Stomach (tissue), 9 donors: ENCODE results near the gene NMNAT2. TPM values are rescaled to one million over a fixed set of nuclear protein-coding genes. Genes with fewer than 3 reads are reported as not detected.

ENCODE experiments used
- DNase-seq, 2 donors: peaks; one replicate each; pipeline versions ENCODE4 v3.0.0 to v3.0.0-alpha.2; 2013 to 2019
- H3K27ac ChIP-seq, 5 donors: fragments of 200-600 bp in 4 of 5; sonication (generic) in 4 of 5; one replicate each; pipeline ENCODE4 v1.5.1; 2013 to 2019; ENCODE audit warnings: mild to moderate bottlenecking in 1 of 5, moderate library complexity in 1 of 5
- H3K27me3 ChIP-seq, 3 donors: fragments of 200-600 bp; sonication (generic); one replicate each; pipeline ENCODE4 v1.5.1; 2017 to 2019; ENCODE audit warnings: mixed run types in 1 of 3
- H3K36me3 ChIP-seq, 4 donors: fragments of 200-600 bp; sonication (generic); 1 replicate in 3 of 4; 2 replicates in 1 of 4; pipeline ENCODE4 v1.5.1; 2016 to 2019
- H3K4me1 ChIP-seq, 4 donors: fragments of 200-600 bp; sonication (generic); one replicate each; pipeline ENCODE4 v1.5.1; 2016 to 2019
- H3K4me3 ChIP-seq, 4 donors: fragments of 200-600 bp; sonication (generic) in 3 of 4; one replicate each; pipeline ENCODE4 v1.5.1; 2016 to 2019; ENCODE audit warnings: mild to moderate bottlenecking in 1 of 4
- H3K9me3 ChIP-seq, 4 donors: fragments of 200-600 bp; sonication (generic); one replicate each; pipeline ENCODE4 v1.5.1; 2016 to 2019
- EP300 ChIP-seq: sonication (generic); formaldehyde crosslinking; IDR thresholded peaks from one replicate; pipeline ENCODE4 v1.6.1; 2017; ENCODE audit warnings: antibody characterized with exemption
- POLR2A ChIP-seq, 4 donors: fragments of 450-650 bp; IDR thresholded peaks; one replicate each; pipeline ENCODE4 v1.6.1; 2016; ENCODE audit warnings: antibody characterized with exemption in 4 of 4, control low read depth in 2 of 4, mild to moderate bottlenecking in 1 of 4, moderate library complexity in 1 of 4
- POLR2AphosphoS5 ChIP-seq, 3 donors: sonication (generic); formaldehyde crosslinking; IDR thresholded peaks; one replicate each; pipeline ENCODE4 v1.6.1; 2016; ENCODE audit warnings: antibody characterized with exemption in 3 of 3
- WGBS, 5 donors: extraction: QIAGEN DNeasy Blood & Tissue Kit in 3 of 5; methylation state at CpG; one replicate each; pipeline versions ENCODE4 v1.1.5 to v1.1.7; 2013 to 2018; 5-methylcytosine and 5-hydroxymethylcytosine counted together
- intact Hi-C: fragments of 100-400 bp; cut with DNase I; formaldehyde crosslinking; loops from one replicate; pipeline ENCODE4 v1.15.1; 2023; ENCODE audit warnings: low total_unique reads
- polyA plus RNA-seq, 3 donors: library from polyadenylated mRNA; stranded (reverse); fragments of 200-250 nt; gene quantifications; one replicate each; pipeline ENCODE4 v1.2.3, GENCODE V29; 2013
- total RNA-seq, 5 donors: library from RNA; depleted of rRNA; stranded (reverse); fragments of >200 nt; gene quantifications; one replicate each; pipeline versions ENCODE4 v1.1.0 to v1.2.3, GENCODE V29; 2014 to 2016
- TF ChIP-seq, protein P1 (sequence below), 7 experiments: fragments of 450-650 bp in 4 of 7; fragments of 200-600 bp in 3 of 7; sonication (generic) in 3 of 7; IDR thresholded peaks; one replicate each; pipeline ENCODE4 v1.5.1; 2016 to 2019; ENCODE audit warnings: antibody characterized with exemption in 7 of 7, control low read depth in 2 of 7, mild to moderate bottlenecking in 1 of 7
- donor health status: healthy with polysubstance abuse.
- donor health status: Bipolar disorder and iron deficiency.
- donor health status: healthy.

Gene NMNAT2
- total and polyA plus RNA-seq, 8 donors, result 0.06 to 1.3 (median 0.51) TPM; not detected in 2

- intact Hi-C loops, result no loop called here
- H3K4me3 ChIP-seq, result no peak overlapping the region
- H3K4me1 ChIP-seq, result peaks cover 0 to 25% (median 6%) of the 10 kb centered on the region in 4 donors
- H3K27me3 ChIP-seq, result no peaks in the 10 kb centered on the region
- H3K36me3 ChIP-seq, result no peaks in the 10 kb centered on the region
- H3K27ac ChIP-seq, result peak overlapping the region in 1 of 5 donors; percentile 24
- no peaks in the 10 kb centered on the region for H3K9me3 ChIP-seq
- DNase-seq, result no peak
- TF ChIP-seq POLR2A (IDR thresholded peaks at IDR 0.05) (no peak), POLR2AphosphoS5 (IDR thresholded peaks at IDR 0.05) (no peak), EP300 (no peak)
- TF ChIP-seq, protein P1, sequence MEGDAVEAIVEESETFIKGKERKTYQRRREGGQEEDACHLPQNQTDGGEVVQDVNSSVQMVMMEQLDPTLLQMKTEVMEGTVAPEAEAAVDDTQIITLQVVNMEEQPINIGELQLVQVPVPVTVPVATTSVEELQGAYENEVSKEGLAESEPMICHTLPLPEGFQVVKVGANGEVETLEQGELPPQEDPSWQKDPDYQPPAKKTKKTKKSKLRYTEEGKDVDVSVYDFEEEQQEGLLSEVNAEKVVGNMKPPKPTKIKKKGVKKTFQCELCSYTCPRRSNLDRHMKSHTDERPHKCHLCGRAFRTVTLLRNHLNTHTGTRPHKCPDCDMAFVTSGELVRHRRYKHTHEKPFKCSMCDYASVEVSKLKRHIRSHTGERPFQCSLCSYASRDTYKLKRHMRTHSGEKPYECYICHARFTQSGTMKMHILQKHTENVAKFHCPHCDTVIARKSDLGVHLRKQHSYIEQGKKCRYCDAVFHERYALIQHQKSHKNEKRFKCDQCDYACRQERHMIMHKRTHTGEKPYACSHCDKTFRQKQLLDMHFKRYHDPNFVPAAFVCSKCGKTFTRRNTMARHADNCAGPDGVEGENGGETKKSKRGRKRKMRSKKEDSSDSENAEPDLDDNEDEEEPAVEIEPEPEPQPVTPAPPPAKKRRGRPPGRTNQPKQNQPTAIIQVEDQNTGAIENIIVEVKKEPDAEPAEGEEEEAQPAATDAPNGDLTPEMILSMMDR (IDR thresholded peaks at IDR 0.05), result no peak
These were observed 117.8 kb downstream of the NMNAT2 start for GRCh38 chr1:183300395-183300794.

DNA sequence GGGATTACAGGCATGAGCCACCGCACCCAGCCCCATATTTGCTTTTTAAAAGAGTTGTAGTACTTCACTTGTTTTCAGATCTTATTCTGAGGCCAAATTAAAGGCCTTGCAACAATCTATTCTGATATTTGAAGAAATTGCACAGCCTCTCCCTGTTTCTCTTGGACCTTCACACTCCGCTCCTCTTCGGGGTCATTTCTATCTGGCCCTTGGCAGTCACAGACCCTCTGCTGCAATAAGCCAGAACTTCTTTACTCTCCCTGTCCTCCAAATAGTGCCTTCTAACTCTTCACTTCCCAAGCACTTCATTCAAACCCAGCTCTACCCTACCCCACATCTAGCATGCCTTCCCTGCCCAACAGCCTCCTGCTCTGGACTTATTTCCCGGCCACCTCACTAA is 121.4 kb downstream of the NMNAT2 start:
- Histone ChIP-seq H3K4me1 (peaks cover 0 to 14% (median 0%) of the 10 kb centered on the region in 4 donors), H3K9me3 (no peaks in the 10 kb centered on the region), H3K4me3 (no peak overlapping the region), H3K36me3 (no peaks in the 10 kb centered on the region), H3K27me3 (no peaks in the 10 kb centered on the region), H3K27ac (peak overlapping the region in 1 of 5 donors; percentile 22)
- intact Hi-C loops, result no loop called here
- TF ChIP-seq EP300, result no peak
- no peak for TF ChIP-seq POLR2A (IDR thresholded peaks at IDR 0.05)
- no peak for TF ChIP-seq POLR2AphosphoS5 (IDR thresholded peaks at IDR 0.05)
- TF ChIP-seq, protein P1 (IDR thresholded peaks at IDR 0.05), result no peak
- DNase-seq, result no peak
- WGBS, 5 donors, result 84 to 95% (median 89%) methylated on average over 4 of the region's 4 CpGs

GRCh38 chr1:183295521-183295920 is 122.7 kb downstream of the NMNAT2 start:
- no peak overlapping the region for H3K27ac ChIP-seq
- TF ChIP-seq EP300 (no peak), POLR2AphosphoS5 (IDR thresholded peaks at IDR 0.05) (no peak), POLR2A (IDR thresholded peaks at IDR 0.05) (no peak)
- TF ChIP-seq, protein P1 (IDR thresholded peaks at IDR 0.05), result no peak
- H3K4me3 ChIP-seq, result no peak overlapping the region
- no peaks in the 10 kb centered on the region for H3K9me3 ChIP-seq
- no peak for DNase-seq
- intact Hi-C loops, result no loop called here
- 58 to 65% (median 60%) methylated on average over 5 of the region's 5 CpGs for WGBS, 5 donors
- peaks cover 0 to 14% (median 0%) of the 10 kb centered on the region in 4 donors for H3K4me1 ChIP-seq
- H3K27me3 ChIP-seq, result no peaks in the 10 kb centered on the region
- H3K36me3 ChIP-seq, result no peaks in the 10 kb centered on the region

DNA sequence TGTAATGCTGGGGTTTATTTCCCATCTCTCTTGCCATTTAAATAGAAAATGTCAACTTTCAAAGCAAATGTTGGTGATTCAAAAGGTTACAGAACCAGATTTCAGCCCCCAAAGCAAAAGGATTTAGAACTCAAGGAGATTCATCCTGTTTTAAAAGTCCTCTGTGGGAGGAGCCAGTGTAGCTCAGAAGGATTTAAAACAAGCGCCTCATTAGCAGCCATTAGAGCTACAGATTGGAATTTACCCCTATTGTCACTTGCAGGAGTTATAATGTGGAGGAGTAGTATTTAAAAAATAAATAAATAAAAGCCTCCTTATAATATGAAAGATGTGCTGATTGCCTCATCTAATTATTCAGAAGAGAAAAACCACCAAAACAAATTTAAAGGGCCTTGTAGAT is 124.3 kb downstream of the NMNAT2 start:
- Histone ChIP-seq H3K27ac (no peak overlapping the region), H3K4me1 (peaks cover 0 to 14% (median 0%) of the 10 kb centered on the region in 4 donors), H3K36me3 (no peaks in the 10 kb centered on the region), H3K9me3 (no peaks in the 10 kb centered on the region), H3K4me3 (no peak overlapping the region), H3K27me3 (no peaks in the 10 kb centered on the region)
- 79 to 87% (median 84%) methylated on average over 1 of the region's 1 CpG for WGBS, 5 donors
- DNase-seq, result no peak
- TF ChIP-seq EP300 (no peak), POLR2AphosphoS5 (IDR thresholded peaks at IDR 0.05) (no peak), POLR2A (IDR thresholded peaks at IDR 0.05) (no peak)
- TF ChIP-seq, protein P1 (IDR thresholded peaks at IDR 0.05), result no peak
- intact Hi-C loops, result no loop called here
